ENCODE results near the gene SDR42E2.

DNA sequence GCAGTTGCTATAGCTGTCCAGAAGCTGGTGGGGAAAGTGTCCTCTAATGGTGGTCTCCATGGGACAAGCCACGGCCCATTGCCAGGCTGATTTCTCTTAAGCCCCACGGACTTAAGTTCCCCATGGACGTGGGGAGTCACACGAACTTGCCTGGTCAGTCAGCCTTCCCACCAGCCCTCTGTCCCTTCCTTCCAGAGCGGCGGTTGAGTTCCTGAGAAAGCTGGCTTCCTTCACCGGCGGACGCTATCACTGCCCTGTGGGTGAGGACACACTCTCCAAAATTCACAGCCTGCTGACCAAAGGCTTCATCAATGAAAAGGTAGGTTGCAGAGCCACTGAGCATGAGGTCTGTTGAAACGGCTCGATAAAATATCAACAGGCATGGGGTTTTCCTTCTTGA is 10.0 kb upstream of the SDR42E2 start:
- TF ChIP-seq, protein P1, sequence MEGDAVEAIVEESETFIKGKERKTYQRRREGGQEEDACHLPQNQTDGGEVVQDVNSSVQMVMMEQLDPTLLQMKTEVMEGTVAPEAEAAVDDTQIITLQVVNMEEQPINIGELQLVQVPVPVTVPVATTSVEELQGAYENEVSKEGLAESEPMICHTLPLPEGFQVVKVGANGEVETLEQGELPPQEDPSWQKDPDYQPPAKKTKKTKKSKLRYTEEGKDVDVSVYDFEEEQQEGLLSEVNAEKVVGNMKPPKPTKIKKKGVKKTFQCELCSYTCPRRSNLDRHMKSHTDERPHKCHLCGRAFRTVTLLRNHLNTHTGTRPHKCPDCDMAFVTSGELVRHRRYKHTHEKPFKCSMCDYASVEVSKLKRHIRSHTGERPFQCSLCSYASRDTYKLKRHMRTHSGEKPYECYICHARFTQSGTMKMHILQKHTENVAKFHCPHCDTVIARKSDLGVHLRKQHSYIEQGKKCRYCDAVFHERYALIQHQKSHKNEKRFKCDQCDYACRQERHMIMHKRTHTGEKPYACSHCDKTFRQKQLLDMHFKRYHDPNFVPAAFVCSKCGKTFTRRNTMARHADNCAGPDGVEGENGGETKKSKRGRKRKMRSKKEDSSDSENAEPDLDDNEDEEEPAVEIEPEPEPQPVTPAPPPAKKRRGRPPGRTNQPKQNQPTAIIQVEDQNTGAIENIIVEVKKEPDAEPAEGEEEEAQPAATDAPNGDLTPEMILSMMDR (IDR thresholded peaks at IDR 0.05) = no peak
- no peak for TF ChIP-seq POLR2A (IDR thresholded peaks at IDR 0.05; ENCODE audit: low read depth)

Measured in esophagus muscularis mucosa (tissue), 3 donors.